Measurements from ENCODE around the gene ZC3H15. TPM values are rescaled to one million over a fixed set of nuclear protein-coding genes. Genes with fewer than 3 reads are reported as not detected.

Gene ZC3H15
- total RNA-seq, 4 donors from 2014 or later = 43.2 to 98.4 (median 51.0) TPM

GRCh38 chr2:186508263-186508662 is 22.2 kb downstream of the ZC3H15 start:
- TF ChIP-seq POLR2AphosphoS5 (IDR thresholded peaks at IDR 0.05) = no peak
- no peak for TF ChIP-seq CTCF (IDR thresholded peaks at IDR 0.05)
- no peak for TF ChIP-seq EP300 (IDR thresholded peaks at IDR 0.05; ENCODE audit: low read depth)
- no peak for TF ChIP-seq POLR2A (IDR thresholded peaks at IDR 0.05)
- intact Hi-C loops (cut with DNase I; ENCODE audit: low total_unique reads) = no loop called here
- 91 to 93% methylated on average over 3 of the region's 3 CpGs for WGBS, 2 donors (ENCODE audit: low coverage in 1 of 2)

GRCh38 chr2:186515376-186515775 is 29.3 kb downstream of the ZC3H15 start:
- intact Hi-C loops (cut with DNase I; ENCODE audit: low total_unique reads) (no loop called here), in situ Hi-C loops (cut with MboI; ENCODE audit: low pct_ligation_motif_present in 1 of 4, low pct_unique_long_range_greater_than_20kb in 1 of 4, low sequenced_read_pairs in 3 of 4) (no loop called here)
- no peak for DNase-seq
- Histone ChIP-seq H3K27ac (no peak overlapping the region), H3K4me3 (no peak overlapping the region), H3K36me3 (peaks cover 0 to 20% (median 0%) of the 10 kb centered on the region in 4 donors), H3K27me3 (no peaks in the 10 kb centered on the region), H3K4me1 (no peaks in the 10 kb centered on the region), H3K9me3 (no peaks in the 10 kb centered on the region)
- TF ChIP-seq EP300 (IDR thresholded peaks at IDR 0.05; ENCODE audit: low read depth) = no peak
- no peak for TF ChIP-seq POLR2AphosphoS5 (IDR thresholded peaks at IDR 0.05)
- no peak for TF ChIP-seq POLR2A (IDR thresholded peaks at IDR 0.05)
- no peak for TF ChIP-seq CTCF (IDR thresholded peaks at IDR 0.05)
- 85 to 93% methylated on average over 3 of the region's 3 CpGs for WGBS, 2 donors (ENCODE audit: low coverage in 1 of 2)

More at GRCh38 chr2:186508263-186508662, 22.2 kb downstream of the ZC3H15 start:
- in situ Hi-C loops (cut with MboI; ENCODE audit: low pct_ligation_motif_present in 1 of 4, low pct_unique_long_range_greater_than_20kb in 1 of 4, low sequenced_read_pairs in 3 of 4) = loop anchor here in 3 of 4 donors (5.0 to 10.0 kb wide), 3 partner anchors 134 to 167 kb away; no protein-coding TSS in a partner anchor
- DNase-seq = no peak
- Histone ChIP-seq H3K9me3 (no peaks in the 10 kb centered on the region), H3K4me3 (no peak overlapping the region), H3K27me3 (no peaks in the 10 kb centered on the region), H3K36me3 (peaks cover 0 to 57% (median 21%) of the 10 kb centered on the region in 4 donors), H3K27ac (no peak overlapping the region), H3K4me1 (no peaks in the 10 kb centered on the region)

DNA sequence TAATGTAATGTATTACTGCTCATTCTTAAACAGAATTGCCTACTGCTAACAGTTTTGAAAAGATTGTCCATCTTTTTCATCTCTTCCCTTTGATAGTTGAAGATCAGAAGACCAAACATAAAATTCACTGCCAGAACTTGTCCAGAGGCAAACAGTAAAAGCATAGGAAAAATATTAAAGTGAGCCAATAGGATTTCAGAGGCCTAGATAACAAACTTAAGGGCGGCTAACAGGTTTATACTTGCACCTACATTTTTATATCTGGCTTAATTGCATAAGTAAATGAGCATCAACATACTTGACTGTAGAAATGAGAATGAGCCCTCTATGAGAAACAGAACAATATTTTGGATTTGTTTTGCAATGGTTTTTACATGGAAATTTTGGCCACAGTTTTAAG is 30.3 kb downstream of the ZC3H15 start:
- no peak for TF ChIP-seq EP300 (IDR thresholded peaks at IDR 0.05; ENCODE audit: low read depth)
- TF ChIP-seq POLR2AphosphoS5 (IDR thresholded peaks at IDR 0.05) = no peak
- no peak for TF ChIP-seq POLR2A (IDR thresholded peaks at IDR 0.05)
- WGBS, 2 donors (ENCODE audit: low coverage in 1 of 2) = 67 to 92% methylated on average over 1 of the region's 1 CpG
- no peak overlapping the region for H3K27ac ChIP-seq
- H3K27me3 ChIP-seq = no peaks in the 10 kb centered on the region
- no peak for DNase-seq
- in situ Hi-C loops (cut with MboI; ENCODE audit: low pct_ligation_motif_present in 1 of 4, low pct_unique_long_range_greater_than_20kb in 1 of 4, low sequenced_read_pairs in 3 of 4) = no loop called here
- H3K9me3 ChIP-seq = no peaks in the 10 kb centered on the region
- intact Hi-C loops (cut with DNase I; ENCODE audit: low total_unique reads) = no loop called here
- peaks cover 0 to 26% (median 3%) of the 10 kb centered on the region in 4 donors for H3K36me3 ChIP-seq
- no peak overlapping the region for H3K4me3 ChIP-seq
- no peaks in the 10 kb centered on the region for H3K4me1 ChIP-seq

DNA sequence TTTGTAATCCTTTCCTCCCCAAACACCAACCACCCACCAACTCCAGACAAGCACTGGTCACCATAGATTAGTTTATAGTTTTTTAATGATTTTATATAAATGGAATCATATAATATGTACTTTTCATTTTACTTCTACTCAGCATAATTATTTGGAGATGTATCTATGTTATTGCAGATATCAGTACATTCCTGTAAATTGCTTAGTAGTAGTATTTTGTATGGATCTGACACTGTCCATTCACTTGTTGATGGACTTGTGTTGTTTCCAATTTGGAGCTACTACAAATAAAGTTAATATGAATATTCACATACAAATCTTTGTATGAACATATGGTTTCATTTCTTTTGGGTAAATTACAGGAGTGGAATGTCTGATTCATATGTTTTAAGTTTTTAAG is 31.0 kb downstream of the ZC3H15 start:
- intact Hi-C loops (cut with DNase I; ENCODE audit: low total_unique reads) = no loop called here
- no peaks in the 10 kb centered on the region for H3K27me3 ChIP-seq
- peaks cover 0 to 21% (median 3%) of the 10 kb centered on the region in 4 donors for H3K36me3 ChIP-seq
- no peak overlapping the region for H3K27ac ChIP-seq
- H3K9me3 ChIP-seq = no peaks in the 10 kb centered on the region
- TF ChIP-seq POLR2A (IDR thresholded peaks at IDR 0.05) (no peak), EP300 (IDR thresholded peaks at IDR 0.05; ENCODE audit: low read depth) (no peak), POLR2AphosphoS5 (IDR thresholded peaks at IDR 0.05) (no peak), CTCF (IDR thresholded peaks at IDR 0.05) (no peak)
- no peaks in the 10 kb centered on the region for H3K4me1 ChIP-seq
- H3K4me3 ChIP-seq = no peak overlapping the region
- in situ Hi-C loops (cut with MboI; ENCODE audit: low pct_ligation_motif_present in 1 of 4, low pct_unique_long_range_greater_than_20kb in 1 of 4, low sequenced_read_pairs in 3 of 4) = no loop called here
- DNase-seq = no peak

- intact Hi-C loops (cut with DNase I; ENCODE audit: low total_unique reads) (no loop called here), in situ Hi-C loops (cut with MboI; ENCODE audit: low pct_ligation_motif_present in 1 of 4, low pct_unique_long_range_greater_than_20kb in 1 of 4, low sequenced_read_pairs in 3 of 4) (no loop called here)
- H3K36me3 ChIP-seq = peaks cover 0 to 21% (median 3%) of the 10 kb centered on the region in 4 donors
These were observed 32.2 kb downstream of the ZC3H15 start for GRCh38 chr2:186518291-186518690.

More at GRCh38 chr2:186518291-186518690, 32.2 kb downstream of the ZC3H15 start:
- no peak overlapping the region for H3K27ac ChIP-seq
- H3K27me3 ChIP-seq = no peaks in the 10 kb centered on the region
- DNase-seq = no peak
- TF ChIP-seq EP300 (IDR thresholded peaks at IDR 0.05; ENCODE audit: low read depth) (no peak), POLR2AphosphoS5 (IDR thresholded peaks at IDR 0.05) (no peak), CTCF (IDR thresholded peaks at IDR 0.05) (no peak), POLR2A (IDR thresholded peaks at IDR 0.05) (no peak)
- H3K4me3 ChIP-seq = no peak overlapping the region
- 79 to 80% methylated on average over 1 to 4 of the region's 4 CpGs for WGBS, 2 donors (ENCODE audit: low coverage in 1 of 2)
- no peaks in the 10 kb centered on the region for H3K9me3 ChIP-seq
- H3K4me1 ChIP-seq = no peaks in the 10 kb centered on the region
